Stimulated activated naive B cell treated with anti-CD40 and anti-IgM and Interleukin-4, amounts not matched to agents 10 μg/mL and 1 μg/mL and 100 μg/mL, for 72 hours (primary cell): ENCODE results near the gene ERP44.
"Not testable (repeated sequence)": the region's sequence is repeated elsewhere in the genome, so short reads cannot be mapped to it uniquely, and the experiment has no call there.

Source experiments
- ATAC-seq, 2 donors: fragments of 150-1000 bp; cut with Tn5 transposase; replicated peaks; 2 replicates each; pipeline ENCODE4 v1.10.0; 2021; ENCODE audit warnings: moderate library complexity in 1 of 2
- DNase-seq: peaks from one replicate; pipeline ENCODE4 v3.0.0; 2021
- H3K27ac Mint-ChIP-seq: one replicate; pipeline ENCODE4 v1.8.0; 2022; ENCODE audit warnings: mild to moderate bottlenecking, mixed read lengths
- H3K27me3 Mint-ChIP-seq, 2 donors: one replicate each; pipeline ENCODE4 v1.8.0; 2022; ENCODE audit warnings: mixed read lengths in 2 of 2
- H3K36me3 Mint-ChIP-seq, 2 donors: one replicate each; pipeline ENCODE4 v1.8.0; 2022; ENCODE audit warnings: mixed read lengths in 2 of 2, mild to moderate bottlenecking in 1 of 2
- H3K4me1 Mint-ChIP-seq, 2 donors: one replicate each; pipeline ENCODE4 v1.8.0; 2022; ENCODE audit warnings: mixed read lengths in 2 of 2, mild to moderate bottlenecking in 1 of 2
- H3K4me3 Mint-ChIP-seq, 2 donors: one replicate each; pipeline ENCODE4 v1.8.0; 2022; ENCODE audit warnings: mild to moderate bottlenecking in 2 of 2, mixed read lengths in 2 of 2, moderate library complexity in 1 of 2
- H3K9me3 Mint-ChIP-seq, 2 donors: one replicate each; pipeline ENCODE4 v1.8.0; 2022; ENCODE audit warnings: mixed read lengths in 2 of 2, mild to moderate bottlenecking in 1 of 2

Gene ERP44

GRCh38 chr9:100117316-100117715, 18.5 kb upstream of the ERP44 start:
- Mint-ChIP-seq H3K4me3 (no peak overlapping the region), H3K27ac (no peak overlapping the region), H3K36me3 (peaks cover 12 to 40% of the 10 kb centered on the region in 2 donors), H3K27me3 (no peaks in the 10 kb centered on the region), H3K4me1 (peaks cover 7 to 15% of the 10 kb centered on the region in 2 donors), H3K9me3 (no peaks in the 10 kb centered on the region)
- no peak for DNase-seq
- no peak for ATAC-seq

GRCh38 chr9:100112677-100113336, 14.0 kb upstream of the ERP44 start:
- peaks cover 2 to 9% of the 10 kb centered on the region in 2 donors for H3K4me1 Mint-ChIP-seq
- peaks cover 10 to 26% of the 10 kb centered on the region in 2 donors for H3K36me3 Mint-ChIP-seq
- DNase-seq = no peak
- ATAC-seq = no peak
- H3K27ac Mint-ChIP-seq = no peak overlapping the region
- no peaks in the 10 kb centered on the region for H3K9me3 Mint-ChIP-seq
- H3K27me3 Mint-ChIP-seq = no peaks in the 10 kb centered on the region
- no peak overlapping the region for H3K4me3 Mint-ChIP-seq

GRCh38 chr9:100111235-100111634, 12.4 kb upstream of the ERP44 start:
- peaks cover 10 to 22% of the 10 kb centered on the region in 2 donors for H3K36me3 Mint-ChIP-seq
- ATAC-seq (no peak), DNase-seq (no peak)

GRCh38 chr9:100108559-100108958, 9.8 kb upstream of the ERP44 start:
- H3K4me1 Mint-ChIP-seq = peaks cover 0 to 5% of the 10 kb centered on the region in 2 donors
- ATAC-seq (no peak), DNase-seq (no peak)
- H3K9me3 Mint-ChIP-seq = no peaks in the 10 kb centered on the region
- peaks cover 6 to 11% of the 10 kb centered on the region in 2 donors for H3K36me3 Mint-ChIP-seq
- no peak overlapping the region for H3K4me3 Mint-ChIP-seq
- no peak overlapping the region for H3K27ac Mint-ChIP-seq
- H3K27me3 Mint-ChIP-seq = no peaks in the 10 kb centered on the region

More at GRCh38 chr9:100111235-100111634, 12.4 kb upstream of the ERP44 start:
- Mint-ChIP-seq H3K27me3 (no peaks in the 10 kb centered on the region), H3K4me3 (no peak overlapping the region), H3K9me3 (no peaks in the 10 kb centered on the region), H3K4me1 (peaks cover 2 to 9% of the 10 kb centered on the region in 2 donors), H3K27ac (no peak overlapping the region)

GRCh38 chr9:100106616-100107015, 7.8 kb upstream of the ERP44 start:
- DNase-seq = no peak
- Mint-ChIP-seq H3K27me3 (no peaks in the 10 kb centered on the region), H3K4me3 (no peak overlapping the region), H3K36me3 (peaks cover 3 to 11% of the 10 kb centered on the region in 2 donors), H3K27ac (no peak overlapping the region), H3K4me1 (no peaks in the 10 kb centered on the region), H3K9me3 (no peaks in the 10 kb centered on the region)
- ATAC-seq = no peak

GRCh38 chr9:100105861-100106260, 7.1 kb upstream of the ERP44 start:
- ATAC-seq (no peak), DNase-seq (no peak)
- H3K9me3 Mint-ChIP-seq = no peaks in the 10 kb centered on the region
- no peak overlapping the region for H3K4me3 Mint-ChIP-seq
- no peaks in the 10 kb centered on the region for H3K4me1 Mint-ChIP-seq
- H3K27ac Mint-ChIP-seq = no peak overlapping the region
- H3K36me3 Mint-ChIP-seq = peaks cover 2 to 8% of the 10 kb centered on the region in 2 donors
- H3K27me3 Mint-ChIP-seq = no peaks in the 10 kb centered on the region

GRCh38 chr9:100104314-100104713, 5.5 kb upstream of the ERP44 start:
- Mint-ChIP-seq H3K9me3 (no peaks in the 10 kb centered on the region), H3K27ac (no peak overlapping the region), H3K36me3 (peaks cover 0 to 5% of the 10 kb centered on the region in 2 donors), H3K27me3 (no peaks in the 10 kb centered on the region), H3K4me1 (peaks cover 7 to 8% of the 10 kb centered on the region in 2 donors), H3K4me3 (no peak overlapping the region)
- ATAC-seq (no peak), DNase-seq (no peak)

GRCh38 chr9:100101608-100102007, 2.8 kb upstream of the ERP44 start:
- Mint-ChIP-seq H3K9me3 (no peaks in the 10 kb centered on the region), H3K4me3 (no peak overlapping the region), H3K27ac (no peak overlapping the region), H3K27me3 (no peaks in the 10 kb centered on the region), H3K36me3 (peaks cover 6 to 9% of the 10 kb centered on the region in 2 donors), H3K4me1 (peaks cover 11 to 21% of the 10 kb centered on the region in 2 donors)
- ATAC-seq (no peak), DNase-seq (no peak)

GRCh38 chr9:100100146-100100667, 1.4 kb upstream of the ERP44 start:
- DNase-seq (no peak), ATAC-seq (no peak)
- Mint-ChIP-seq H3K27me3 (no peaks in the 10 kb centered on the region), H3K36me3 (peaks cover 6 to 9% of the 10 kb centered on the region in 2 donors), H3K9me3 (no peaks in the 10 kb centered on the region), H3K4me3 (peak overlapping the region; percentile 99), H3K4me1 (peaks cover 18 to 33% of the 10 kb centered on the region in 2 donors), H3K27ac (no peak overlapping the region)

- no peak for ATAC-seq
- Mint-ChIP-seq H3K4me1 (peaks cover 18 to 38% of the 10 kb centered on the region in 2 donors), H3K27ac (peak overlapping the region; percentile 99), H3K9me3 (no peaks in the 10 kb centered on the region), H3K36me3 (peaks cover 6 to 12% of the 10 kb centered on the region in 2 donors), H3K27me3 (no peaks in the 10 kb centered on the region), H3K4me3 (peak overlapping the region; percentile 99)
- no peak for DNase-seq
Observed at GRCh38 chr9:100099722-100100042, 882 bp upstream of the ERP44 start.

GRCh38 chr9:100098046-100098886, 534 bp downstream of the ERP44 start:
- no peaks in the 10 kb centered on the region for H3K9me3 Mint-ChIP-seq
- H3K4me1 Mint-ChIP-seq = peaks cover 23 to 49% of the 10 kb centered on the region in 2 donors
- peaks cover 9 to 20% of the 10 kb centered on the region in 2 donors for H3K36me3 Mint-ChIP-seq
- DNase-seq = peak; percentile 26
- H3K27me3 Mint-ChIP-seq = no peaks in the 10 kb centered on the region
- ATAC-seq = peak; percentile 14 to 15
- peak overlapping the region; percentile 99 for H3K4me3 Mint-ChIP-seq
- H3K27ac Mint-ChIP-seq = peak overlapping the region; percentile 99

GRCh38 chr9:100096378-100096916, 2.4 kb downstream of the ERP44 start:
- Mint-ChIP-seq H3K9me3 (no peaks in the 10 kb centered on the region), H3K4me3 (peak overlapping the region; percentile 3 to 20), H3K4me1 (peaks cover 32 to 66% of the 10 kb centered on the region in 2 donors), H3K36me3 (peaks cover 12 to 19% of the 10 kb centered on the region in 2 donors), H3K27me3 (no peaks in the 10 kb centered on the region), H3K27ac (no peak overlapping the region)
- no peak for DNase-seq
- no peak for ATAC-seq

- H3K9me3 Mint-ChIP-seq, H3K4me3 Mint-ChIP-seq, ATAC-seq, H3K27me3 Mint-ChIP-seq, DNase-seq: not testable (repeated sequence)
- H3K36me3 Mint-ChIP-seq = peaks cover 12 to 24% of the 10 kb centered on the region in 2 donors
- peak overlapping the region; percentile 5 for H3K27ac Mint-ChIP-seq
- H3K4me1 Mint-ChIP-seq = peaks cover 31 to 70% of the 10 kb centered on the region in 2 donors
Observed at GRCh38 chr9:100094411-100094810, 4.4 kb downstream of the ERP44 start.

GRCh38 chr9:100092066-100092465, 6.7 kb downstream of the ERP44 start:
- Mint-ChIP-seq H3K4me3 (no peak overlapping the region), H3K27me3 (no peaks in the 10 kb centered on the region), H3K36me3 (peaks cover 6 to 24% of the 10 kb centered on the region in 2 donors), H3K9me3 (no peaks in the 10 kb centered on the region), H3K4me1 (peaks cover 35 to 81% of the 10 kb centered on the region in 2 donors), H3K27ac (no peak overlapping the region)
- DNase-seq = no peak
- no peak for ATAC-seq
